NCI-H2171 (cell line): ENCODE measurements around the gene SYMPK.

ENCODE experiments used
- DNase-seq: peaks from one replicate; lab custom pipeline; 2025; lab: John Stamatoyannopoulos, UW

SYMPK gene

GRCh38 chr19:45866400-45867176 is 3.6 kb upstream of the SYMPK start:
- no peak for DNase-seq

- DNase-seq, result no peak
Observed at GRCh38 chr19:45865269-45865948, 2.5 kb upstream of the SYMPK start.

GRCh38 chr19:45864629-45865082 is 1.7 kb upstream of the SYMPK start:
- no peak for DNase-seq

GRCh38 chr19:45863840-45864628 is 1.1 kb upstream of the SYMPK start, which contains the start of gene FOXA3:
Gene FOXA3, plus strand, starts transcription at chr19:45864326. Its CDS starts 131 bp downstream, at chr19:45864457.
- DNase-seq, result no peak

GRCh38 chr19:45863335-45863839 is 440 bp upstream of the SYMPK start:
- DNase-seq, result no peak

GRCh38 chr19:45862271-45862563 is 730 bp downstream of the SYMPK start:
- DNase-seq, result no peak

GRCh38 chr19:45860359-45861259 is 2.3 kb downstream of the SYMPK start:
- no peak for DNase-seq

- DNase-seq, result no peak
Observed at GRCh38 chr19:45854167-45854778, 8.7 kb downstream of the SYMPK start.

- no peak for DNase-seq
Observed at GRCh38 chr19:45852983-45853382, 10.0 kb downstream of the SYMPK start.

- no peak for DNase-seq
Observed at GRCh38 chr19:45852145-45852750, 10.7 kb downstream of the SYMPK start.

- DNase-seq, result no peak
Observed at GRCh38 chr19:45848922-45849321, 14.0 kb downstream of the SYMPK start.

GRCh38 chr19:45847663-45848062 is 15.3 kb downstream of the SYMPK start:
- DNase-seq, result no peak

GRCh38 chr19:45842198-45842597 is 20.7 kb downstream of the SYMPK start:
- no peak for DNase-seq

GRCh38 chr19:45834970-45835369 is 28.0 kb downstream of the SYMPK start:
- no peak for DNase-seq

GRCh38 chr19:45828945-45829344 is 34.0 kb downstream of the SYMPK start:
- no peak for DNase-seq

- no peak for DNase-seq
Observed at GRCh38 chr19:45828523-45828922, 34.4 kb downstream of the SYMPK start.

- no peak for DNase-seq
Observed at GRCh38 chr19:45827459-45828093, 35.4 kb downstream of the SYMPK start.

GRCh38 chr19:45826934-45827333 is 36.0 kb downstream of the SYMPK start:
- DNase-seq, result no peak

GRCh38 chr19:45825917-45826893 is 36.7 kb downstream of the SYMPK start:
- no peak for DNase-seq
